Measurements from ENCODE around the gene HECTD4.

DNA sequence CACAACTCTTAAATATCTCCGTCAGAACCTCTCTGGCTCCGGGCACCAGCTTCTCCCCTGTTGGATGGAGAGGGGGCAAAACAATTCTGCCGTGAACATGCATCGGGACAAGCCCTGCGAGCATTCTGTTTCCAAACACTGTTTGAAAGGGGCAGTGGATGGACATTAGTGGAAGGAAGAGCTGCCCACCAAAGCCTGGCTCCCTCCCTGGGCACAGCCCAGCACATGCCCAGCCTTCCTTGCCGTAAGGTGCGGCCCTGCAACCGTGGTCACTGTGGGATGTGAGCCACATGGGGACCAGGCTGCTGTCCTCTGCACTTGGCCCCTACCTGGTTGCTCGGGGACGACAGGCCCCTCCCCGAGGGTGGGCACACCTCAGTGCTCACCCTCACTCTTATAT lies 202.9 kb downstream of the HECTD4 start:
- TF ChIP-seq, protein P1, sequence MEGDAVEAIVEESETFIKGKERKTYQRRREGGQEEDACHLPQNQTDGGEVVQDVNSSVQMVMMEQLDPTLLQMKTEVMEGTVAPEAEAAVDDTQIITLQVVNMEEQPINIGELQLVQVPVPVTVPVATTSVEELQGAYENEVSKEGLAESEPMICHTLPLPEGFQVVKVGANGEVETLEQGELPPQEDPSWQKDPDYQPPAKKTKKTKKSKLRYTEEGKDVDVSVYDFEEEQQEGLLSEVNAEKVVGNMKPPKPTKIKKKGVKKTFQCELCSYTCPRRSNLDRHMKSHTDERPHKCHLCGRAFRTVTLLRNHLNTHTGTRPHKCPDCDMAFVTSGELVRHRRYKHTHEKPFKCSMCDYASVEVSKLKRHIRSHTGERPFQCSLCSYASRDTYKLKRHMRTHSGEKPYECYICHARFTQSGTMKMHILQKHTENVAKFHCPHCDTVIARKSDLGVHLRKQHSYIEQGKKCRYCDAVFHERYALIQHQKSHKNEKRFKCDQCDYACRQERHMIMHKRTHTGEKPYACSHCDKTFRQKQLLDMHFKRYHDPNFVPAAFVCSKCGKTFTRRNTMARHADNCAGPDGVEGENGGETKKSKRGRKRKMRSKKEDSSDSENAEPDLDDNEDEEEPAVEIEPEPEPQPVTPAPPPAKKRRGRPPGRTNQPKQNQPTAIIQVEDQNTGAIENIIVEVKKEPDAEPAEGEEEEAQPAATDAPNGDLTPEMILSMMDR (IDR thresholded peaks at IDR 0.05) = no peak
- TF ChIP-seq POLR2A (IDR thresholded peaks at IDR 0.05) = no peak

Data from body of pancreas (tissue), 4 donors.